Fibroblast of lung (primary cell): ENCODE measurements around the gene FIBIN. TPM values are rescaled to one million over a fixed set of nuclear protein-coding genes. Genes with fewer than 3 reads are reported as not detected.

ENCODE experiments used
- DNase-seq, 2 donors: peaks; one replicate each; pipeline versions ENCODE4 v3.0.0 to v3.0.0-alpha.2; 2010; ENCODE audit warnings: low read depth in 2 of 2
- H2AFZ ChIP-seq: 2 replicates; pipeline ENCODE4 v1.5.1; 2012; ENCODE audit warnings: low read length, control low read depth, inconsistent platforms
- H3K27ac ChIP-seq: 2 replicates; pipeline ENCODE4 v1.5.1; 2011; ENCODE audit warnings: low read length, control low read depth; ENCODE audit not compliant: insufficient read depth
- H3K27me3 ChIP-seq: 2 replicates; pipeline ENCODE4 v1.5.1; 2011; ENCODE audit warnings: mild to moderate bottlenecking, low read length; ENCODE audit not compliant: control insufficient read depth, insufficient read depth
- H3K36me3 ChIP-seq: 2 replicates; pipeline ENCODE4 v1.5.1; 2011; ENCODE audit warnings: low read length; ENCODE audit not compliant: control insufficient read depth, insufficient read depth
- H3K4me1 ChIP-seq: 2 replicates; pipeline ENCODE4 v1.5.1; 2011; ENCODE audit warnings: low read length; ENCODE audit not compliant: control insufficient read depth, insufficient read depth; ENCODE audit errors: extremely low read depth
- H3K4me2 ChIP-seq: 2 replicates; pipeline ENCODE4 v1.5.1; 2011; ENCODE audit warnings: low read length, control low read depth; ENCODE audit not compliant: insufficient read depth; ENCODE audit errors: extremely low read depth
- H3K4me3 ChIP-seq, 4 experiments: fragments of 200-600 bp in 1 of 4; sonication (generic) in 1 of 4; replicated peaks in 1 of 4; 2 replicates each; pipeline ENCODE4 v1.5.1; 2011 to 2016; ENCODE audit warnings: low read length in 4 of 4, low read depth in 3 of 4, mild to moderate bottlenecking in 3 of 4, control low read depth in 2 of 4, inconsistent platforms in 1 of 4, mixed read lengths in 1 of 4; ENCODE audit not compliant: insufficient read depth in 1 of 4; ENCODE audit errors: control extremely low read depth in 1 of 4
- H3K79me2 ChIP-seq: 2 replicates; pipeline ENCODE4 v1.5.1; 2012; ENCODE audit warnings: mild to moderate bottlenecking, low read length, inconsistent platforms; ENCODE audit not compliant: control insufficient read depth, insufficient read depth
- H3K9ac ChIP-seq: 2 replicates; pipeline ENCODE4 v1.5.1; 2011; ENCODE audit warnings: mild to moderate bottlenecking, low read length, control low read depth; ENCODE audit not compliant: insufficient read depth
- H3K9me3 ChIP-seq: 2 replicates; pipeline ENCODE4 v1.5.1; 2012; ENCODE audit warnings: low read depth, low read length; ENCODE audit not compliant: control insufficient read depth, insufficient read depth
- H4K20me1 ChIP-seq: 2 replicates; pipeline ENCODE4 v1.5.1; 2011; ENCODE audit warnings: low read length; ENCODE audit not compliant: control insufficient read depth, insufficient read depth; ENCODE audit errors: extremely low read depth
- EZH2 ChIP-seq: IDR thresholded peaks from 2 replicates; pipeline ENCODE4 v1.5.1; 2012; ENCODE audit warnings: low read length, control low read depth, mild to moderate bottlenecking; ENCODE audit errors: missing control alignments
- polyA plus RNA-seq, 2 donors: library from polyadenylated mRNA; depleted of rRNA in 1 of 2; stranded (reverse) in 1 of 2; unstranded in 1 of 2; fragments of >200 nt; gene quantifications; 2 replicates each; pipeline ENCODE4 v1.2.1, GENCODE V29; 2011 to 2012; ENCODE audit warnings: missing spikeins in 1 of 2
- total RNA-seq: library from RNA; depleted of rRNA; stranded (reverse); fragments of >200 nt; gene quantifications from 2 replicates; pipeline ENCODE4 v1.2.1, GENCODE V29; 2014
- TF ChIP-seq, protein P1 (sequence below), 2 donors: IDR thresholded peaks in 1 of 2; conservative IDR thresholded peaks in 1 of 2; 1 replicate in 1 of 2; 2 replicates in 1 of 2; pipeline ENCODE4 v1.5.1; 2011 to 2012; ENCODE audit warnings: low read length in 2 of 2, control low read depth in 1 of 2, inconsistent platforms in 1 of 2, low read depth in 1 of 2, mild to moderate bottlenecking in 1 of 2

Gene FIBIN
- total and polyA plus RNA-seq, 2 donors (not counting 1 experiment from before 2014, with no cell fraction given) = 14.9 to 89.8 TPM

DNA sequence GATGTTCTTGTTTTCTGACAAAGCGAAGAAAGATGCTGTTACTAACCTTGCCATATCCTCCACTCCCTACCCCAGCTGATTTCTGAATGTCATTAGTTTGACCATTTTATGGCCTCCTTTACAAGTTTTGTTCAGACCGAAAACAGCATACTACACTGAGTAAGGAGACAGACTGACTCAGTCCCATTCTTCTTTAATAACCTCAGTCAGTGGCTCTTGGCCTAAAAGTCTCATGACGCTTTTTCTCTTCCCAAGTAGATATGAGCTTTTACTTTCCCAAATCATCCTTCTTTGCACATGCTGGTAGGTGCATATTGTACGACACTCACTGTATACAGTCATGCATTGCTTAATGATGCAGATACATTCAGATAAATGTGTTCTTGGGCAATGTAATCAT lies 8.0 kb upstream of the FIBIN start:
- Histone ChIP-seq H3K36me3 (no peaks in the 10 kb centered on the region), H3K27me3 (no peaks in the 10 kb centered on the region), H3K79me2 (no peaks in the 10 kb centered on the region), H4K20me1 (no peaks in the 10 kb centered on the region), H3K9me3 (no peaks in the 10 kb centered on the region), H2AFZ (no peak overlapping the region), H3K4me2 (no peak overlapping the region), H3K4me1 (no peaks in the 10 kb centered on the region), H3K9ac (no peak overlapping the region), H3K27ac (no peak overlapping the region), H3K4me3 (no peak overlapping the region)
- TF ChIP-seq EZH2 = no peak
- TF ChIP-seq, protein P1, sequence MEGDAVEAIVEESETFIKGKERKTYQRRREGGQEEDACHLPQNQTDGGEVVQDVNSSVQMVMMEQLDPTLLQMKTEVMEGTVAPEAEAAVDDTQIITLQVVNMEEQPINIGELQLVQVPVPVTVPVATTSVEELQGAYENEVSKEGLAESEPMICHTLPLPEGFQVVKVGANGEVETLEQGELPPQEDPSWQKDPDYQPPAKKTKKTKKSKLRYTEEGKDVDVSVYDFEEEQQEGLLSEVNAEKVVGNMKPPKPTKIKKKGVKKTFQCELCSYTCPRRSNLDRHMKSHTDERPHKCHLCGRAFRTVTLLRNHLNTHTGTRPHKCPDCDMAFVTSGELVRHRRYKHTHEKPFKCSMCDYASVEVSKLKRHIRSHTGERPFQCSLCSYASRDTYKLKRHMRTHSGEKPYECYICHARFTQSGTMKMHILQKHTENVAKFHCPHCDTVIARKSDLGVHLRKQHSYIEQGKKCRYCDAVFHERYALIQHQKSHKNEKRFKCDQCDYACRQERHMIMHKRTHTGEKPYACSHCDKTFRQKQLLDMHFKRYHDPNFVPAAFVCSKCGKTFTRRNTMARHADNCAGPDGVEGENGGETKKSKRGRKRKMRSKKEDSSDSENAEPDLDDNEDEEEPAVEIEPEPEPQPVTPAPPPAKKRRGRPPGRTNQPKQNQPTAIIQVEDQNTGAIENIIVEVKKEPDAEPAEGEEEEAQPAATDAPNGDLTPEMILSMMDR (conservative IDR thresholded peaks at IDR 0.05 in 1 of 2, IDR thresholded peaks at IDR 0.05 in 1 of 2; ENCODE audit: low read depth in 1 of 2, low read length in 2 of 2) = no peak
- peak in 1 of 2 donors; percentile 50 for DNase-seq

DNA sequence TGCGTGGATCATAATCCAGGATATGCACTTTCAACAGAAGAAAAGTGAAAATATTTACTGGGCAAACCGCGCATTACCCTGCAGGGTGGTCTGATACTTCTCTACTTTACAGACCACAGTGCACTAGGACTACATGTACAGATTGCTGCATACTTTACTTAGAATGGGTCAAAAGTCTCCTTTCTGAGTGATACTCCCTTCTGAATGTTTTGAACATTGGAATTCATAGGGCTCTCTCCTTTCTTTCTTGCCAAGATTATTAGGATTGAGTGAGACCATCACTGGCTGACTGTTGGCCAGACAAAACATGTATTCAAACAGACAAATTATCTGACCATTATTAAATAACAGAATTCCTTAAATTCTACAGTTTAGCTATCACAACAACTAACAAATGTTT lies 6.6 kb upstream of the FIBIN start:
- Histone ChIP-seq H3K36me3 (no peaks in the 10 kb centered on the region), H4K20me1 (no peaks in the 10 kb centered on the region), H3K27me3 (no peaks in the 10 kb centered on the region), H3K27ac (no peak overlapping the region), H3K9me3 (no peaks in the 10 kb centered on the region), H3K79me2 (no peaks in the 10 kb centered on the region), H3K4me1 (peaks cover 3% of the 10 kb centered on the region), H3K9ac (no peak overlapping the region), H3K4me2 (no peak overlapping the region), H3K4me3 (no peak overlapping the region), H2AFZ (no peak overlapping the region)
- DNase-seq = no peak
- TF ChIP-seq, protein P1 (conservative IDR thresholded peaks at IDR 0.05 in 1 of 2, IDR thresholded peaks at IDR 0.05 in 1 of 2; ENCODE audit: low read depth in 1 of 2, low read length in 2 of 2) = no peak
- TF ChIP-seq EZH2 = no peak

DNA sequence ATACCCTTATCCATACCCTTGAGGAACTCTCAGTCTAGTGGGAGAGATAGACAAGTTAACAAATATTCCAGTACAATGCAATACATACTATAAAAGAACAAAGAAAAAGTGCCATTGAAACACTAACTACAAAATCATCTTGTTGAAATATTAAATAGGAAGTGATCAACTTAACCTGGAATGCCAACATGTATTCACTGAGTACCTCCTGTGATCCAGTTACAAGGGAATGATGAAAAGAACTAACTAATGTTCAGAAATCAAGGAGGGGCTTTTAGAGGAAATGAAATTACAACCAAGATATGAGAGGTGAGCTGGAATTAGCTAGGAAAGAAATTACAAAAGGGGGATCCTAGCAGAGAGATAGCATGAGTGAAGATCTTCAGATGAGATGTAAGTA lies 6.2 kb upstream of the FIBIN start:
- no peaks in the 10 kb centered on the region for H3K27me3 ChIP-seq
- H3K36me3 ChIP-seq = no peaks in the 10 kb centered on the region
- H4K20me1 ChIP-seq = no peaks in the 10 kb centered on the region
- no peak overlapping the region for H3K27ac ChIP-seq
- no peak for DNase-seq
- H2AFZ ChIP-seq = no peak overlapping the region
- no peaks in the 10 kb centered on the region for H3K79me2 ChIP-seq
- TF ChIP-seq, protein P1 (conservative IDR thresholded peaks at IDR 0.05 in 1 of 2, IDR thresholded peaks at IDR 0.05 in 1 of 2; ENCODE audit: low read depth in 1 of 2, low read length in 2 of 2) = no peak
- no peak for TF ChIP-seq EZH2
- no peak overlapping the region for H3K9ac ChIP-seq
- H3K4me1 ChIP-seq = peaks cover 6% of the 10 kb centered on the region
- no peak overlapping the region for H3K4me2 ChIP-seq
- no peaks in the 10 kb centered on the region for H3K9me3 ChIP-seq
- H3K4me3 ChIP-seq = no peak overlapping the region
